ENCODE measurements around the gene TBL3.
A peak's percentile ranks its signal among the peaks of the same experiment; 100 is the strongest.

TBL3 gene

DNA sequence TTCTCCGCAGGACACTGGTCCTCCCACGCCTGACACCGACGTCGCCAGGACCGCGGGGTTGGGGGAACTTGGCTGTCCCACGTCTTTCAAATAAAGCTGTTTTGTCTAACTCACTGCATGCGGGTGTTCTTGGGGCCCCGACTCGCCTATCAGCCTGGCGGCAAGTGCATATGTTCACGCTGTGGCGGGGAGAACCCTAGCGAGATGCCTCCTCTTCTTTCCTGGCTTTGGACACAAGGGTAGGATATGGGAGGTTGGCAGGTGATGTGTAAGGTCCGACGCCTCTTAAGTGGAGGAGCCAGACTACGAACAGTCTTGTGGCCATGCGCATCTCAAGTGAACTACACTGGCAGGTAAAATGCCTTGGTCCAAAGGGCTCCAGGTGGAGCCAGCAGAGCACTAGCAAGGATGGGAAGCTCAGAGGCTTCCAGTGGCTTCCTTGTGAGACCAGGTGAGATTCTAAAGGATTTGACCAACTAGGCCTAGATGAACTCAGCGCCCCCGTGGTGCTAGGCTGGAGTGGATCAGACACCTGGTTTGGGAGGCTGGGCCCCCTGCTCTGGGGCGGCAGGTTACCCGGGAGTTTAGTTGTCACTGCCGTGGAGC is 6.4 kb upstream of the TBL3 start:
- no peak for DNase-seq

DNA sequence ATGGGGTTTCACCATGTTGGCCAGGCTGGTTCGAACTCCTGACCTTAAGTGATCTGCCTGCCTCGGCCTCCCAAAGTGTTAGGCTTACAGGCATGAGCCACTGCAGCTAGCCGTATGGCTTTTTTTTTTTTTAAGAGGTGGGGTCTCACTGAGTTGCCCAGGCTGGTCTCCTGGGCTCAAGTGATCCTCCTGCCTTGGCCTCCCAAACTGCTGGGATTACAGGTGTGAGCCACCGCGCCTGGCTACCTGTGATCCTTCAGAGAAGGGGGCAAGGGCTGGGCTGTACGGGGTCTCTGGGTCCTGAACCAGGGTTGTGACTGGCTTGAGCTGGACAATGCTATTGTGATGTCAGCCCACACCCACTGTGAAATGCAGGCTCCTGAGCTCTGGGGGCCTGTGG is 5.4 kb upstream of the TBL3 start, which contains the start of gene RNF151:
RNF151 (plus strand) TSS at position 397 of the 400 bp plus-strand sequence. CDS start 26 bp downstream, outside the sequence.
- no peak for DNase-seq

DNA sequence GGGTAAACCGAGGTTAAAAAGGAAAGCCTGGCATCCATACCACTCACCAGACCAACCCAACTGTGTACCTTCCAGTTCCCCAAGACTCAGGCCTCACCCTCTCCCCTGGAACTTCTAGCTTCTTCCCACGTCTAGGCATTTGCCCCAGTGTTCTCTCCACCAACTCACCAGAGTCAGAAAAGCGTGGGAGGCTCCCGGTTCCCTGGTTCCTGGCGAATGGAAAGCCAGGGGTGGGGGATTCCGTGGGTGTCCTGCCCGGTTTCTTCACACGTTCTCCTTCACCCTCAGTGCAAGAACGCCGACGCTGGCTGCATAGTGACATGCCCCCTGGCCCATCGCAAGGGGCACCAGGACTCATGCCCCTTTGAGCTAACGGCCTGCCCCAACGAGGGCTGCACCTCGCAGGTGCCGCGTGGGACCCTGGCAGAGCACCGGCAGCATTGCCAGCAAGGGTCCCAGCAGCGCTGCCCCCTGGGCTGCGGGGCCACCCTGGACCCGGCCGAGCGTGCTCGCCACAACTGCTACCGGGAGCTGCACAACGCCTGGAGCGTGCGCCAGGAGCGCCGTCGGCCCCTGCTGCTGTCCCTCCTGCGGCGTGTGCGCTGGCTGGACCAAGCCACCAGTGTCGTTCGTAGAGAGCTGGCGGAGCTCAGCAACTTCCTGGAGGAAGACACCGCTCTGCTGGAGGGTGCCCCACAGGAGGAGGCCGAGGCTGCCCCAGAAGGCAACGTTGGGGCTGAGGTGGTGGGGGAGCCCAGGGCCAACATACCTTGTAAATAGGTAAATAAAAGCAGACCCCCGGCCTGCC is 3.5 kb upstream of the TBL3 start:
- DNase-seq, result no peak

DNA sequence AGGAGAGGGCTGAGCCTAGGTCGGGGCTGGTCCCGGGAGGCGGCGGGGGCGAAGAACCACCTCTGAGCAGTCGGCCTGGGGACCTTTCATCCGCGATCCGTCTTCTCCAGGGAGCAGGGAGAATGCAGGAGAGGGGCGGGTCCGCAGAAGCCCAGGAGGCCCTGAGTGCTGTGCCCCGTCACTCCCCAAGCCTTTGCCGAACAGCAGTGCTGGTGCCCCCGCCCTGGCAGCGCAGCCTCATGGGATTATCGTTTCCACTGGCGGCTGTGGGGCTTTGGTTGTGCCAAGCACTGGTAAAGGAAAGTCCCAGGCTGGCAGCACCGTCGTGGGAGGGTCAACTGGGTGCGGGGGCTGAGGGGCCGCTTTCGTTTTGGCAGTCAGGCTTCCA is 631 bp downstream of the TBL3 start:
- DNase-seq, result no peak

DNA sequence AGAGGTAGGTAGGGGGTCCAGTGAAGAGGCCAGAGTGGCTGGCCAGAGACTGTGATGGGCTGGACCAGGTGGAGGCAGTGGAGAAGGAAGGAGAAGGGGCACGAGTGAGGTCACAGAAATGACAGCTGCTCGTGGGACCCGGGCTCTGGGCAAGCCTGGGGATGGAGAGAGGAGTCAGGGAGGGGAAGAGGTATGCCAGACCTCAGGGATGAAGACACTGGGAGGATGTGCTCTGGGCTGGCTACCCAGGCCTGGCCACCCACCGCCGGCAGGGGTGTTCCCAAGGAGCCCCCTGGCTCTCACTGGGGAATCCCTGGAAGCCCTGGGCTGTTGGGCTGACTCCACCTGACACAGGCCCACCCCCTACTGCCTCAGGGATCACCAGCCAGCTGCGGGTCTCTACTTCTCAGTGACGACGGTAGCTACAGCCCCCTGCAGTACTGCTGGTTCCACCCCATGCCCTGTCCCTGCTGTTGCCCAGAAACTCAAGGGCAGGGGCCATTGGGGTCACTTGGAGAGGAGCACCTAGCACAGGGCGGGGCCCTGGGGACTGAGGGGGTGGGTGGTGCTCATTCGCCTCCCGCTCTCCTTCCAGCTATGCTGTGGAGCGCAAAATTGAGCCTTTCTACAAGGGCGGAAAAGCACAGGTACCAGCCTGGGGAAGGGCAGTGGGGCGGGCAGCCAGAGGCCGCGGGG is 1.8 kb downstream of the TBL3 start:
- no peak for DNase-seq

DNA sequence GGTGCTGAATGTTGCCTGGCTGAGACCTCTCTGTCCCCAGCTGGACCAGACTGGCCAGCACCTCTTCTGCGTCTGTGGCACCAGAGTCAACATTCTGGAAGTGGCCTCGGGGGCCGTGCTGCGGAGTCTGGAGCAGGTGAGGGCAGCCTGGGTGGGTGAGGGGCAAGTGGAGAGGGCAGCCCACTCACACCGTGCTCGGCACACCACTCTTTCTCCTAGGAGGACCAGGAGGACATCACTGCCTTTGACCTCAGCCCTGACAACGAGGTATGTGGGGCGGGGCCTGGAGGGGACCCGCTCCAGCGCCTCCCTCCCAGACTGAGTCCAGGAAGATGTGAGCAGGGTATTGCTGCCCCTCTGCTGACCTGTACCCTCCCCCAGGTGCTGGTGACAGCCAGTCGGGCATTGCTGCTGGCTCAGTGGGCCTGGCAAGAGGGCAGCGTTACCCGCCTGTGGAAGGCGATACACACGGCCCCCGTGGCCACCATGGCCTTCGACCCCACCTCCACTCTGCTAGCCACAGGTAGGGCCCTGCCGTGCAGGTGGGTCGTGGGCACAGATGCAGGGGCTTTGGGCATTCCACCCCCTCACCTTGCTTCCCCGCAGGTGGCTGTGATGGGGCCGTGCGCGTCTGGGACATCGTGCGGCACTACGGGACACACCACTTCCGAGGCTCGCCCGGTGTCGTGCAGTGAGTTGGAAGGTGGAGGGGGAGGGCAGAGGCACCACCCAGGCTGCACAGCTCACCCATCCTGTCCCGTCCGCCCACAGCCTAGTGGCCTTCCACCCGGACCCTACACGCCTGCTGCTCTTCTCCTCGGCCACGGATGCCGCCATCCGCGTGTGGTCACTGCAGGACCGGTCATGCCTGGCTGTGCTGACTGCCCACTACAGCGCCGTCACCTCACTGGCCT is 2.6 kb downstream of the TBL3 start:
- no peak for DNase-seq

DNA sequence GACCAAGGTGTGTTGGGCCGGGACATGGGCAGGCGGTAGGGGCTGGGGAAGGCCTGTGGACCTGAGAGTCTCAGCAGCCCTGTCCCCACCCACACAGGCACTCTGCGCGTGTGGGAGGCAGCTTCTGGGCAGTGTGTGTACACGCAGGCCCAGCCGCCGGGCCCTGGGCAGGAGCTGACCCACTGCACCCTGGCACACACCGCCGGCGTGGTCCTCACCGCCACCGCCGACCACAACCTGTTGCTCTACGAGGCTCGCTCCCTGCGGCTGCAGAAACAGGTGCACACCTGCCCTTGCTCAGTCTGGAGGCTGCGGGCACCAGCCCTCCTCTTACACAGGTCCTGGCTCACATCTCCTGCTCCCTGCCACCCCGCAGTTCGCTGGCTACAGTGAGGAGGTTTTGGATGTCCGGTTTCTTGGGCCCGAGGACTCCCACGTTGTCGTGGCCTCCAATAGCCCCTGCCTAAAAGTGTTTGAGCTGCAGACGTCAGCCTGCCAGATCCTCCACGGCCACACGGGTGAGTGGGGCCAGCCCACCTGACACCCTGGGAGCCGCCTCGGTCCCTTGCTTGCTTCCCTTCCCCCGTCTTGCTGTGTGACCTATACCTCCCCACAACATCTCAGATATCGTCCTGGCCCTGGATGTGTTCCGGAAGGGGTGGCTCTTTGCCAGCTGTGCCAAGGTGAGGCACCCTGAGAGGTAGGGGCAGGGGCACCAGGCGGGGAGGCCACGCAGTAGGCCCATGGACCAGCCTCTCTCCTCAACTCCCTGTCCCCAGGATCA is 3.8 kb downstream of the TBL3 start:
- DNase-seq, result no peak

DNA sequence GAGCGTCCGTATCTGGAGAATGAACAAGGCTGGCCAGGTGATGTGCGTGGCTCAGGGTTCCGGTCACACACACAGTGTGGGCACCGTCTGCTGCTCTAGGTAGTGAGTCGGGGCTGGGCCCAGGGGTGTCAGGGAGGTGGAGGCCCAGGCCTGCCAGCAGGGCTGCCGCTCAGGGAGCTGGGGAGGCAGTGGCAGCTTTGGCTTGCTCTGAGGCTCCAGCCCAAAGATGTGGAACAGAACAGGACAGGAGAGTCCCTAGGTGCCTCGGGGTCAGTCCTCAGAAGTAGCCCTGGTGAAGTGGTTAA is 4.3 kb downstream of the TBL3 start:
- no peak for DNase-seq

DNA sequence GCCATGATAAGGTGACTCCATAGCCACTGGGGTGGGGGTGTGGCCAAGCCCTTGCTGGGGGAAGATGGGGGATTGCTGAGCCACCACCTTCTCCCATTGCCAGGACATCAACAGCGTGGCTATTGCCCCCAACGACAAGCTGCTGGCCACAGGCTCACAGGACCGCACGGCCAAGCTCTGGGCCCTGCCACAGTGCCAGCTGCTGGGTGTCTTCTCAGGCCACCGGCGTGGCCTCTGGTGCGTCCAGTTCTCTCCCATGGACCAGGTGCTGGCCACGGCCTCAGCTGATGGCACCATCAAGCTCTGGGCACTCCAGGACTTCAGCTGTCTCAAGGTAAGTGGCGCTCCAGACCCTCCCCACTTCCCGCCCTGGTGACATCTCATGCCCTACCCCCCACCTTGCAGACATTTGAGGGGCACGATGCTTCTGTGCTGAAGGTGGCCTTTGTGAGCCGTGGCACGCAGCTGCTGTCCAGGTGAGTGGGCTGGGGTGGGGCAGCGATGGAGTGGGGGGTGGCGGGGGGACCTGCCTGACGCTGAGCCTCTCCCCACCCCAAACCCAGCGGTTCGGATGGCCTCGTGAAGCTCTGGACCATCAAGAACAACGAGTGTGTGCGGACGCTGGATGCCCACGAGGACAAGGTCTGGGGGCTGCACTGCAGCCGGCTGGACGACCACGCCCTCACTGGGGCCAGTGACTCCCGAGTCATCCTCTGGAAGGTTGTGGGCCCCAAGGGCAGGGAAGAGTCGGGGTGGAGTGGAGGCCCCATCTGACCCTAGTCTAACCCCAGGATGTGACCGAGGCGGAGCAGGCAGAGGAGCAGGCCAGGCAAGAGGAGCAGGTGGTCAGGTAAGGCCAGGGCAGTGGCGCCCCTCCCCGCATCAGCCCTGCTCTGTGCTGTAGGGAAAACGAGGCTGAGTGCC is 5.4 kb downstream of the TBL3 start:
- no peak for DNase-seq

DNA sequence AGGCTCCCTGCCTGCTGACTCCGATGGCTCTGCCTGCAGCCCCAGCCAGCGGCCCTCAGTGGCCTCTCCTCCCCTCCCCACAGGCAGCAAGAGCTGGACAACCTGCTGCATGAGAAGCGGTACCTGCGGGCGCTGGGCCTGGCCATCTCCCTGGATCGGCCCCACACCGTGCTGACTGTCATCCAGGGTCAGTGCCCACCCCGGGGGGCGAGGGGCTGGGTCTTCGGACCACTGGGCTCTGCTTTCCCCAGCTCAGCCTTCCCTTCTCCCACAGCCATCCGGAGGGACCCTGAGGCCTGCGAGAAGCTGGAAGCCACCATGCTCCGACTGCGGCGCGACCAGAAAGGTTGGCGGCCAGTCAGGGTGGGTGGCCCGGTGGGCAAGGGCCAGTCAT is 6.0 kb downstream of the TBL3 start:
- no peak for DNase-seq

DNA sequence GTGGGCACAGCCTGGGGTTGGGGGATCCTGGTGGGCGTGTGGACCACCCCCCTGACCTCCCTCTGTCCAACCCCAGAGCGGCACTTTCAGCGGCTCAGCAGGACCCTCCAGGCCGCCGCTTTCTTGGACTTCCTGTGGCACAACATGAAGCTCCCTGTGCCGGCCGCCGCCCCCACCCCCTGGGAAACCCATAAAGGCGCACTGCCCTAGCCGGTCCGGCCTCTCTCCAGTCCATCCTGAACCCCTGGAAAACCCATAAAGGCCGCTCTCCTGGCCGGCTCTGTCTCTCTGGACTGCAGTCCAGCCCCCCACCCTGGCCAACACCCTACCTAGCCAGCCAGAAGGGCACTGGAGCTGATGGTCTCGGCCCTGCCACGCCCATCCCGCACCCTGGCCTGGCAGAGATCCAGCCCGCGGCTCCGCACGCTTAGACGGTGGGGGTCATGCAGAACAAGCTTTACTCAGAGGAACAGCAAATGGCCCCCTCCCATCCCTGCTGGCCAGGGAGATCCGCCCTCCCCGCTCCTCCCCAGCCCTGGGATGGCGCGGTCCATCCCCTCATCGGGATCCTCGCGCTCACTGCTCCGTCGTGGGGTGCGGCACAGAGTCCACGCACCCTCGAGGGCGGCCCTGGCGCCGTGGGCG is 6.7 kb downstream of the TBL3 start:
- DNase-seq, result no peak

DNA sequence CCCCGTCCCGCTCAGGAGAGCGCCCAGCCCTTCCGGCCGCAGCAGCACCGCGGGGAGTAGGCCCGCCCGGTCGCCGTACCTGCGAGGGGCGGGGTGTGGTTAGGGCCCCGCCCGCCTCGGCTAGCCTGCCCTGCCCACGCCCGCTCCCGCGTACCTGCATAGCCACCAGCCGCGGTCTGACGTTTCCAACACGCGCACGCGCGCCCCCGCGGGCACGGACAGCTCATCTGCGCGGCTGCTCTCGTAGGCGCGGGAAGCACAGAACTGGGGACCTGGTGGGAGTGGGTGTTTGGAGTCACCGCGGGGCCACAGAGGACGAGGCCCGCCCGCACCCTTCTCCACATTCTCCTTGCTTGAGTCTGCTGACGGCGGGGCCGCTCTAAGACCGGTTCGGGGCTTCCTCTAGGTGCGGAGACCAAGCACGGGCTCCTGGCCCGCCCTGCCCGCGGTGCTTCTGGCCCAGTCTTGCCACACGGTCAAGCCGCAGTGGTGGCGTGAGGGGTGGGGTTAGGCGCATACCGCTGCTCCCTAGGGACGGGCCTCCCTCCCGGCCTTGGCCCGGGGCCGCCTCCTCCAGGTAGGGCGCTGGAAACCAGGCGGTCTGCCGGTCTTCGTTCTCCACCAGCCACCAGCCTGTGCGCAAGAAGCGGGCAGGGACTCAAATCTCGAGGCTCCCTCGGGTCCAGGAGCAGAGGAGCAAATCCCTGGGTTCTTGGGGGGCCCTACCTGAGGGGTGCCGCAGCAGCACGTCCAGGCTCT is 7.6 kb downstream of the TBL3 start:
- peak; percentile 51 for DNase-seq

DNA sequence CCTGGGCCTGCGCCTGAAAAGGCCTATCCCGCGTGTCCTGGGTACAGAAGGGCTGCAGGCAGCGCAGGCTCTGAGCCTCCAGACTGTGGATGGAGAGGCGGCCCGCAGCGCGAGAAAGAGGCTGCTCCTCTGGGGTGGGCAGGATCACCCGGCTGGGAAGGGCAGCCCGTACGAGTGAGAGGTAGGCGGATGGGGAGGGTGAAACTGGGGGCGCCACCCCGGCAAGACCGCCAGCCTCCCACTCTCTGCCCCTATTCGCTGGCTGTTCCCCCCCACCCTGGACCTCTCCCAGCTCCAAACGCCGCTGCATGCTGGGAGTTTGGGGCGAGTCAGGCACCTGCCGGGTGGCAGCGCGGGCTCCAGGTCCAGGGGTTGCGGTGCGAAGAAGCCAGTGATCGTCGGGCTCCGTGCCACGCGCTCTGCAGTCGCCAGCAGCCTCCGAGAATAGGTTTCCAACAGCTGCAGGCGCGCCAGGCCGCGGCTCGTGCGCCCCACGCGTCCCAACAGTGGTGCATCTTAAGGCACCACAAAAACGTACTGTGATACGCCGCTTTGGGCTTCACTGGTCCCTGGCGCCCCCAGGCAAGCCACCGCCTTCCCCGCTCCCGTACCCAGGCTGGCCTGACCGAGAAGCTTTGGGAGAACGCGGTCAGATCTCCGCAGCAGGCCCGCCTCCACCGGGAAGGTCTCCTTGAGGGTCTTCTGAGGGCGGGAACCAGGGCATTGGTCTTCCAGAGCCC is 8.3 kb downstream of the TBL3 start:
- no peak for DNase-seq

DNA sequence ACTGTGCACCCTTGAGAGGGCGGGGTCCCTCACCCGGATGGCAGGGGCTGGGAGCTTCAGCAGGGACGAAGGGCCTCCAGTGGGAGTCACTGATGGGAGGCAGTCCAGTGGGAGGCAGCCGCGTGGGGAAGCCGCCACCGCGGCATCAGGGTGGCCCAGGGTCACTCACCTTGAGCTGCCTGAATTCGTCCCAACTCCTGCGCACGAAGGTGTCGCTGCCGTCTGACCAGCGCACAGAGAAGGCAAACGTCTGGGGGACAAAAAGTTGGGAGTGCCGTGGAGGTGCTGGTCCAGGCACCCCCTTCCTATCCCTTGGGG is 8.9 kb downstream of the TBL3 start:
- no peak for DNase-seq

DNA sequence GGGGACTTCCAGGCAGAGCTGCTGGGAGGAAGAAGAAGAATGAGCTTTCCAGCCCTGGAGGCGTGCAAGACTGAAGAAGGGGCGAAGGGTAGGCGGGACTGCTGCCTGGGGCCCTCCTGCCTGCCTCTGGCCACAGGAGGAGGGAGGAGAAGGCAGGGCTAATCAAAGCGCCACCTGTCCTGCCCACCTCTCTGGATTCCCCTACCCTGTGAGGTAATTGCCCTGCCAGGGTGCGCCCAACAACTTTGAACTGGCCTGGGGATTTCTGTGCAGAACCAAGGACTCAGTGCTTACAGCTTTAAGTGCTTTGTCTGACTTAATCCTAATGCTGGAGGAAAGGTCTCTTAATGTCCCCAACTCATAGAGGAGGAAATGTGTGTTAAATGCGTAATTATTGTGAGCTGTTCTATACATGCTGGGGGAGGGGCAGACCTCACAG is 9.6 kb downstream of the TBL3 start, which contains the start of gene NOXO1:
NOXO1 (minus strand) TSS at position 72 of the 439 bp plus-strand sequence. CDS start 290 bp downstream, outside the sequence.
- no peak for DNase-seq

DNA sequence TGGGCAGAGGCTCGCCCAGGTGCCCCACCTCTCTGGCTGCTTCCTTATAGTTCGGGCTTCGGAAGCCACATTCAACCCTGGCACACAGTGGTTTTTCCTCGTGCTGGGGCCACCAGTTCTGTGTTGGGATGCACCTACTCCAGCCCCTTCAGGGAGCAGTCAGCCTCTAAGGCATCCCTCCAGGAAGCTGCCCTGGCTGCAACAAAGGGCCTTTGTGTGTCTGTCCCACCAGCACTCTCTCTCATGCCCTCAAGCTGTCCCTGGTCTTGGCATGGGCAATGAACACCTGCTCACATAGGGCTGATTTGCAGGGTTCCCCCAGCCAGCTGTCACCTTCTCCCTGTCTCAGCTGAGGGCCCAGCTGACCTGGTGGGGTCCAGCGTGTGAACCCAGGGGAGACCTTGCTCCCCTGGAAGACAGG is 10.2 kb downstream of the TBL3 start:
- DNase-seq, result no peak

DNA sequence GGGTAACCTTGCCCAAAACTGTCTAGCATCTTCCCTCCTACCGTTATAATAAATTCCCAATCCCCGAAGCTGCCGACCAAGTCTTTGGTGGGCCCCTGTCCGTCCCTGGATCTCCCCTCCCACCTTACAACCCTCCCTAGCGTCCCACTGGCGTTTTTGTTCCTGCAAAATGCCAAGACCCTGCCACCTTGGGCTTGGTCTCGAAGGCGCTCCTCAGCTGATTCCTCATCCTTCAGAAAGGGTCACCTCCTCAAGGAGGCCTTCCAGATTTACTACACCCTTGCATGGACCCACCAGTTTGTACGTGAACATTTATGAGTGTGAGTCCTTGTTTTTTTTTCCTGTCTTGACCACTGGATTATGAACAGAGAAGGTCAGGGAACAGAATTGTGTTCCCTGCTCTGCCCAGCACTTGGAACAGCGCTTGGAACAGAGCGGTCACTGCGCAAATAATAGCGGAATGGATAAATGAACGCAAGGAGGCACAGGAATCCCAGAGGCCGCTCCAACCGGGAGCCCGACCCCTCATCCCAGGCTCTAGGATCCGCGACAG is 11.2 kb downstream of the TBL3 start:
- no peak for DNase-seq

DNA sequence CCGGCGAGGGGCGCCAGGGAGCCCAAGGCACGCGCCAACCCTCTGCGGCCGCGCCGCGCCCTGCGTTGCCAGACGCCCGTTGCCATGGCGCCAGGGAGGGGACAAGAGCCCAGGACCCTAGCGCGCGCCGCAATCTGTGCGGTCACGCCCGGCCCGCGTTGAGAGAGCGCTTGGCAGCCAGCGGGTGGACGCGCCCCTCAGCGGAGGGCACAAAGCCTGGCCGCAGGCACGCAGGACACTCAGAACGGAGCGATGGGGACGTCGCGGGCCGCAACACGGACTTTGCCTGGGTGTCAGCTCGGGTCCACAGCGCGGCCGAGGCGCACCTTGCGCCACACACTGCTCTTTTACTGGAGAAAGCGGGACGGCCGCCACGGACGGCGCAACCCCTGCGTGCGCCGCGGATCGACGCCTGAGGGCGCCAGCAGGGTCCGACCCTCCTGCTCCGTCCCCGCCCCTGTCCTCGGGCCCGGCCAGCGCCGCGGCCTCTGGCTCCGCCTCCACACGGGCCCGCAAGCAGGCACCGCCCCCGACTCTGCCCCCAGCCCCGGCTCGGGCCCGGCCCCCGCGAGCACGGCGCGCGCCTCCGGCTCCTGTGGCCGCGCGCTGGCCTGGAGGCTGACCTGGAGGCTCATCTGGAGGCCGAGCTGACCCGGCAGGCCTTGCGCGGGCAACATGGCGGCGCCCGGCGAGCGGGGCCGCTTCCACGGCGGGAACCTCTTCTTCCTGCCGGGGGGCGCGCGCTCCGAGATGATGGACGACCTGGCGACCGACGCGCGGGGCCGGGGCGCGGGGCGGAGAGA is 11.9 kb downstream of the TBL3 start, which contains the start of gene GFER:
GFER (plus strand) TSS at position 650 of the 803 bp plus-strand sequence; CDS start at position 676, 26 bp downstream.
- DNase-seq, result peak; percentile 64
